Measurements from ENCODE around the gene WDR20. TPM values are rescaled to one million over a fixed set of nuclear protein-coding genes. Genes with fewer than 3 reads are reported as not detected.

WDR20 gene
- total and polyA plus RNA-seq, 2 experiments from 2014 or later = 15.1 to 24.9 TPM

DNA sequence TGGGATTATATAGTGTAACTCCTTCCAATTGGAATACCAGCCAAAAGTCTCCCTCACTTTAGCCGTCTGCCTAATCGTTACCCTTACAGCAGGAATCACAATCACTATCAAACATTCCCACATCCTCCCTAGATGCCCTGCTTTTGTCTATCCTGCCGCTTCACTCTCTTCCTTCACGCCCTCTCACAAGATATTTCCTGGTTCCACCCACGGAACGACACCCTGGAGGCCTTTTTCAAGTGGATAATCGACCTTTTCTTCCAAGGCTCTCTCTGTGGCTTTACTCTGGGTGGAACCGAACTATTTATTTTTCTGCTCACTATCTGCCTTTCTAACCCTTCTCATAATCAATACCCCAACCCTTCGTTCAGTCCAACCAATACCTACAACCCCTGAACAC is 106.4 kb downstream of the WDR20 start:
- TF ChIP-seq EZH2 (IDR thresholded peaks at IDR 0.05; ENCODE audit: insufficient read depth, poor library complexity, severe bottlenecking) (no peak), EZH2phosphoT487 (IDR thresholded peaks at IDR 0.05; ENCODE audit: insufficient read depth, low read depth) (no peak)
- WGBS, 2 experiments (ENCODE audit: low coverage in 1 of 2, low lambda C conversion rate in 2 of 2, missing lambda C conversion rate in 2 of 2) = 86 to 90% methylated on average over 9 of the region's 9 CpGs
- no peaks in the 10 kb centered on the region for H3K36me3 ChIP-seq (ENCODE audit: low read depth)
- in situ Hi-C loops (cut with MboI) = no loop called here
- no peak overlapping the region for H3K4me2 ChIP-seq (ENCODE audit: unreplicated experiment)
- H4K20me1 ChIP-seq (ENCODE audit: insufficient read depth) = no peaks in the 10 kb centered on the region
- no peak for DNase-seq
- H3F3A ChIP-seq (ENCODE audit: insufficient read depth) = no peaks in the 10 kb centered on the region
- H3K27ac ChIP-seq = no peak overlapping the region
- no peaks in the 10 kb centered on the region for H3K4me1 ChIP-seq (ENCODE audit: insufficient read depth)
- no peaks in the 10 kb centered on the region for H3K9me2 ChIP-seq (ENCODE audit: insufficient read depth)
- no peaks in the 10 kb centered on the region for H3K9me3 ChIP-seq (ENCODE audit: low read depth)
- H3K9ac ChIP-seq = no peak overlapping the region
- peaks cover 4% of the 10 kb centered on the region; the same call in 1 of the 2 replicates for H3K79me2 ChIP-seq (ENCODE audit: insufficient read depth)
- H3K27me3 ChIP-seq (replicated peaks; ENCODE audit: insufficient read depth) = no peaks in the 10 kb centered on the region
- H2AFZ ChIP-seq = no peak overlapping the region
- H3K4me3 ChIP-seq = no peak overlapping the region

- 89 to 91% methylated on average over 8 of the region's 8 CpGs for WGBS, 2 experiments (ENCODE audit: low coverage in 1 of 2, low lambda C conversion rate in 2 of 2, missing lambda C conversion rate in 2 of 2)
- Histone ChIP-seq H3K4me3 (no peak overlapping the region), H3K9me3 (ENCODE audit: low read depth) (no peaks in the 10 kb centered on the region), H3K79me2 (ENCODE audit: insufficient read depth) (peaks cover 4% of the 10 kb centered on the region; the same call in 1 of the 2 replicates), H3K4me2 (ENCODE audit: unreplicated experiment) (no peak overlapping the region), H4K20me1 (ENCODE audit: insufficient read depth) (no peaks in the 10 kb centered on the region), H3K9me2 (ENCODE audit: insufficient read depth) (no peaks in the 10 kb centered on the region), H2AFZ (no peak overlapping the region), H3K36me3 (ENCODE audit: low read depth) (no peaks in the 10 kb centered on the region), H3K4me1 (ENCODE audit: insufficient read depth) (no peaks in the 10 kb centered on the region), H3K27me3 (replicated peaks; ENCODE audit: insufficient read depth) (no peaks in the 10 kb centered on the region), H3F3A (ENCODE audit: insufficient read depth) (no peaks in the 10 kb centered on the region), H3K9ac (no peak overlapping the region), H3K27ac (no peak overlapping the region)
- in situ Hi-C loops (cut with MboI) = no loop called here
- TF ChIP-seq EZH2phosphoT487 (IDR thresholded peaks at IDR 0.05; ENCODE audit: insufficient read depth, low read depth) = no peak
- TF ChIP-seq EZH2 (IDR thresholded peaks at IDR 0.05; ENCODE audit: insufficient read depth, poor library complexity, severe bottlenecking) = no peak
- DNase-seq = no peak
These were observed 108.4 kb downstream of the WDR20 start for GRCh38 chr14:102248121-102248520.

GRCh38 chr14:102249041-102249440 is 109.3 kb downstream of the WDR20 start:
- H3F3A ChIP-seq (ENCODE audit: insufficient read depth) = no peaks in the 10 kb centered on the region
- no peaks in the 10 kb centered on the region for H3K9me3 ChIP-seq (ENCODE audit: low read depth)
- H3K36me3 ChIP-seq (ENCODE audit: low read depth) = no peaks in the 10 kb centered on the region
- H4K20me1 ChIP-seq (ENCODE audit: insufficient read depth) = no peaks in the 10 kb centered on the region
- in situ Hi-C loops (cut with MboI) = no loop called here
- H3K9me2 ChIP-seq (ENCODE audit: insufficient read depth) = no peaks in the 10 kb centered on the region
- no peak overlapping the region for H3K4me3 ChIP-seq
- TF ChIP-seq EZH2phosphoT487 (IDR thresholded peaks at IDR 0.05; ENCODE audit: insufficient read depth, low read depth) = no peak
- TF ChIP-seq EZH2 (IDR thresholded peaks at IDR 0.05; ENCODE audit: insufficient read depth, poor library complexity, severe bottlenecking) = no peak
- H2AFZ ChIP-seq = no peak overlapping the region
- no peak overlapping the region for H3K9ac ChIP-seq
- H3K27me3 ChIP-seq (replicated peaks; ENCODE audit: insufficient read depth) = no peaks in the 10 kb centered on the region
- WGBS, 2 experiments (ENCODE audit: low coverage in 1 of 2, low lambda C conversion rate in 2 of 2, missing lambda C conversion rate in 2 of 2) = 96% methylated on average over 12 of the region's 12 CpGs
- no peak overlapping the region for H3K27ac ChIP-seq
- H3K79me2 ChIP-seq (ENCODE audit: insufficient read depth) = peaks cover 4% of the 10 kb centered on the region; the same call in 1 of the 2 replicates
- H3K4me1 ChIP-seq (ENCODE audit: insufficient read depth) = no peaks in the 10 kb centered on the region
- no peak for DNase-seq
- no peak overlapping the region for H3K4me2 ChIP-seq (ENCODE audit: unreplicated experiment)

- Histone ChIP-seq H3K36me3 (ENCODE audit: low read depth) (no peaks in the 10 kb centered on the region), H4K20me1 (ENCODE audit: insufficient read depth) (no peaks in the 10 kb centered on the region), H3K4me3 (no peak overlapping the region), H3K79me2 (ENCODE audit: insufficient read depth) (peaks cover 4% of the 10 kb centered on the region; the same call in 1 of the 2 replicates), H3K4me2 (ENCODE audit: unreplicated experiment) (no peak overlapping the region), H3K4me1 (ENCODE audit: insufficient read depth) (peaks cover 1% of the 10 kb centered on the region; the same call in 1 of the 2 replicates), H3K9me2 (ENCODE audit: insufficient read depth) (no peaks in the 10 kb centered on the region), H3K9ac (no peak overlapping the region), H3F3A (ENCODE audit: insufficient read depth) (no peaks in the 10 kb centered on the region), H3K9me3 (ENCODE audit: low read depth) (no peaks in the 10 kb centered on the region), H2AFZ (no peak overlapping the region), H3K27me3 (replicated peaks; ENCODE audit: insufficient read depth) (no peaks in the 10 kb centered on the region), H3K27ac (no peak overlapping the region)
- WGBS, 2 experiments (ENCODE audit: low coverage in 1 of 2, low lambda C conversion rate in 2 of 2, missing lambda C conversion rate in 2 of 2) = 99 to 100% methylated on average over 6 of the region's 6 CpGs
- in situ Hi-C loops (cut with MboI) = no loop called here
- no peak for DNase-seq
- no peak for TF ChIP-seq EZH2 (IDR thresholded peaks at IDR 0.05; ENCODE audit: insufficient read depth, poor library complexity, severe bottlenecking)
- TF ChIP-seq EZH2phosphoT487 (IDR thresholded peaks at IDR 0.05; ENCODE audit: insufficient read depth, low read depth) = no peak
These were observed 110.3 kb downstream of the WDR20 start for GRCh38 chr14:102249981-102250380.

GRCh38 chr14:102250636-102251035 is 110.9 kb downstream of the WDR20 start:
- Histone ChIP-seq H3K4me2 (ENCODE audit: unreplicated experiment) (no peak overlapping the region), H3F3A (ENCODE audit: insufficient read depth) (0 out of 2 replicates have a peak, but pooled peaks cover 3% of the 10 kb centered on the region), H3K9me2 (ENCODE audit: insufficient read depth) (no peaks in the 10 kb centered on the region), H3K36me3 (ENCODE audit: low read depth) (no peaks in the 10 kb centered on the region), H2AFZ (no peak overlapping the region), H4K20me1 (ENCODE audit: insufficient read depth) (no peaks in the 10 kb centered on the region), H3K4me1 (ENCODE audit: insufficient read depth) (peaks cover 8% of the 10 kb centered on the region), H3K9ac (no peak overlapping the region), H3K79me2 (ENCODE audit: insufficient read depth) (peaks cover 4% of the 10 kb centered on the region; the same call in 1 of the 2 replicates), H3K27ac (no peak overlapping the region), H3K9me3 (ENCODE audit: low read depth) (no peaks in the 10 kb centered on the region), H3K4me3 (no peak overlapping the region), H3K27me3 (replicated peaks; ENCODE audit: insufficient read depth) (no peaks in the 10 kb centered on the region)
- TF ChIP-seq EZH2 (IDR thresholded peaks at IDR 0.05; ENCODE audit: insufficient read depth, poor library complexity, severe bottlenecking) (no peak), EZH2phosphoT487 (IDR thresholded peaks at IDR 0.05; ENCODE audit: insufficient read depth, low read depth) (no peak)
- DNase-seq = no peak
- in situ Hi-C loops (cut with MboI) = no loop called here
- 95 to 98% methylated on average over 15 of the region's 15 CpGs for WGBS, 2 experiments (ENCODE audit: low coverage in 1 of 2, low lambda C conversion rate in 2 of 2, missing lambda C conversion rate in 2 of 2)

Data from GM23248 (cell line).